HEK293 (cell line): Measurements from ENCODE around the gene ZNF785.

Source experiments
- CTCF ChIP-seq: fragments of 450-650 bp; formaldehyde crosslinking; IDR thresholded peaks from 2 replicates; pipeline ENCODE4 v1.5.1; 2016; ENCODE audit warnings: missing biosample characterization, missing genetic modification characterization
- YY1 ChIP-seq: fragments of 450-650 bp; formaldehyde crosslinking; IDR thresholded peaks from 2 replicates; pipeline ENCODE4 v1.5.1; 2018; ENCODE audit warnings: missing biosample characterization, missing genetic modification characterization
- ZNF394 ChIP-seq: fragments of 450-650 bp; formaldehyde crosslinking; IDR thresholded peaks from 2 replicates; pipeline ENCODE4 v1.5.1; 2016; ENCODE audit warnings: missing biosample characterization, missing genetic modification characterization, mild to moderate bottlenecking, moderate library complexity, borderline replicate concordance
- ZNF664 ChIP-seq: fragments of 450-650 bp; formaldehyde crosslinking; IDR thresholded peaks from 2 replicates; pipeline ENCODE4 v1.5.1; 2016; ENCODE audit warnings: missing biosample characterization, missing genetic modification characterization
- ZNF707 ChIP-seq: fragments of 450-650 bp; formaldehyde crosslinking; IDR thresholded peaks from 2 replicates; pipeline ENCODE4 v1.5.1; 2016; ENCODE audit warnings: missing biosample characterization, missing genetic modification characterization
- ZSCAN30 ChIP-seq: fragments of 450-650 bp; IDR thresholded peaks from 2 replicates; pipeline ENCODE4 v1.5.1; 2018; ENCODE audit warnings: missing biosample characterization, mild to moderate bottlenecking, missing genetic modification characterization, moderate library complexity

GRCh38 chr16:30569281-30569680 is 16.2 kb downstream of the ZNF785 start:
- no peak for TF ChIP-seq YY1 (tag by site-specific recombination)
- no peak for TF ChIP-seq ZNF394
- no peak for TF ChIP-seq ZNF664 (tag by site-specific recombination)
- no peak for TF ChIP-seq ZSCAN30
- TF ChIP-seq CTCF (tag by site-specific recombination): no peak
- no peak for TF ChIP-seq ZNF707 (tag by site-specific recombination)
